GM06990 (cell line): ENCODE measurements around the gene AMACR.

Experiments
- DNase-seq: peaks from one replicate; pipeline ENCODE4 v3.0.0-alpha.2; 2011; ENCODE audit not compliant: insufficient read length; ENCODE audit errors: extremely low read depth
- H3K27me3 ChIP-seq: replicated peaks from 2 replicates; pipeline ENCODE4 v1.6.0; 2011; ENCODE audit warnings: low read length; ENCODE audit not compliant: control insufficient read depth, insufficient read depth
- H3K36me3 ChIP-seq: 2 replicates; pipeline ENCODE4 v1.5.1; 2011; ENCODE audit warnings: low read length; ENCODE audit not compliant: control insufficient read depth, insufficient read depth
- H3K4me3 ChIP-seq: replicated peaks from 2 replicates; pipeline ENCODE4 v1.5.1; 2011; ENCODE audit warnings: low read depth, mild to moderate bottlenecking, control low read depth, low read length
- TF ChIP-seq, protein P1 (sequence below): IDR thresholded peaks from 2 replicates; pipeline ENCODE4 v1.5.1; 2011; ENCODE audit warnings: low read length, control low read depth, mild to moderate bottlenecking, inconsistent platforms; ENCODE audit not compliant: insufficient read depth, poor library complexity, severe bottlenecking

The AMACR gene

DNA sequence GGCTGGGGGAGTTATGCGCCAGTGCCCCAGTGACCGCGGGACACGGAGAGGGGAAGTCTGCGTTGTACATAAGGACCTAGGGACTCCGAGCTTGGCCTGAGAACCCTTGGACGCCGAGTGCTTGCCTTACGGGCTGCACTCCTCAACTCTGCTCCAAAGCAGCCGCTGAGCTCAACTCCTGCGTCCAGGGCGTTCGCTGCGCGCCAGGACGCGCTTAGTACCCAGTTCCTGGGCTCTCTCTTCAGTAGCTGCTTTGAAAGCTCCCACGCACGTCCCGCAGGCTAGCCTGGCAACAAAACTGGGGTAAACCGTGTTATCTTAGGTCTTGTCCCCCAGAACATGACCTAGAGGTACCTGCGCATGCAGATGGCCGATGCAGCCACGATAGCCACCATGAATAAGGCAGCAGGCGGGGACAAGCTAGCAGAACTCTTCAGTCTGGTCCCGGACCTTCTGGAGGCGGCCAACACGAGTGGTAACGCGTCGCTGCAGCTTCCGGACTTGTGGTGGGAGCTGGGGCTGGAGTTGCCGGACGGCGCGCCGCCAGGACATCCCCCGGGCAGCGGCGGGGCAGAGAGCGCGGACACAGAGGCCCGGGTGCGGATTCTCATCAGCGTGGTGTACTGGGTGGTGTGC is 71.4 kb downstream of the AMACR start, which contains the start of gene RXFP3:
Gene RXFP3, plus strand, starts transcription at position 6 of the 636 bp plus-strand sequence. Its CDS starts 355 bp downstream, at position 361.
- H3K36me3 ChIP-seq, result no peaks in the 10 kb centered on the region
- TF ChIP-seq, protein P1, sequence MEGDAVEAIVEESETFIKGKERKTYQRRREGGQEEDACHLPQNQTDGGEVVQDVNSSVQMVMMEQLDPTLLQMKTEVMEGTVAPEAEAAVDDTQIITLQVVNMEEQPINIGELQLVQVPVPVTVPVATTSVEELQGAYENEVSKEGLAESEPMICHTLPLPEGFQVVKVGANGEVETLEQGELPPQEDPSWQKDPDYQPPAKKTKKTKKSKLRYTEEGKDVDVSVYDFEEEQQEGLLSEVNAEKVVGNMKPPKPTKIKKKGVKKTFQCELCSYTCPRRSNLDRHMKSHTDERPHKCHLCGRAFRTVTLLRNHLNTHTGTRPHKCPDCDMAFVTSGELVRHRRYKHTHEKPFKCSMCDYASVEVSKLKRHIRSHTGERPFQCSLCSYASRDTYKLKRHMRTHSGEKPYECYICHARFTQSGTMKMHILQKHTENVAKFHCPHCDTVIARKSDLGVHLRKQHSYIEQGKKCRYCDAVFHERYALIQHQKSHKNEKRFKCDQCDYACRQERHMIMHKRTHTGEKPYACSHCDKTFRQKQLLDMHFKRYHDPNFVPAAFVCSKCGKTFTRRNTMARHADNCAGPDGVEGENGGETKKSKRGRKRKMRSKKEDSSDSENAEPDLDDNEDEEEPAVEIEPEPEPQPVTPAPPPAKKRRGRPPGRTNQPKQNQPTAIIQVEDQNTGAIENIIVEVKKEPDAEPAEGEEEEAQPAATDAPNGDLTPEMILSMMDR, result no peak
- H3K4me3 ChIP-seq, result peak within 1 kb of the TSS; percentile 43
- DNase-seq, result no peak
- no peaks in the 10 kb centered on the region for H3K27me3 ChIP-seq
